ENCODE results near the gene SZRD1.

SZRD1 gene

GRCh38 chr1:16367968-16368890 lies 1.2 kb downstream of the SZRD1 start:
- peak; percentile 69 for DNase-seq

GRCh38 chr1:16369821-16370220 lies 2.8 kb downstream of the SZRD1 start:
- DNase-seq, result no peak

- no peak for DNase-seq
These were observed 4.7 kb downstream of the SZRD1 start for GRCh38 chr1:16371725-16372124.

GRCh38 chr1:16372535-16373285 lies 5.7 kb downstream of the SZRD1 start:
- no peak for DNase-seq

GRCh38 chr1:16374266-16374665 lies 7.2 kb downstream of the SZRD1 start:
- DNase-seq, result no peak

- DNase-seq, result no peak
These were observed 8.7 kb downstream of the SZRD1 start for GRCh38 chr1:16375521-16376340.

- DNase-seq, result no peak
These were observed 9.9 kb downstream of the SZRD1 start for GRCh38 chr1:16376971-16377370.

- DNase-seq, result no peak
These were observed 11.4 kb downstream of the SZRD1 start for GRCh38 chr1:16378443-16378842.

GRCh38 chr1:16380868-16381267 lies 13.8 kb downstream of the SZRD1 start:
- no peak for DNase-seq

GRCh38 chr1:16383888-16384287 lies 16.8 kb downstream of the SZRD1 start:
- DNase-seq, result no peak

- no peak for DNase-seq
These were observed 18.8 kb downstream of the SZRD1 start for GRCh38 chr1:16385659-16386453.

GRCh38 chr1:16386454-16387113 lies 19.5 kb downstream of the SZRD1 start:
- no peak for DNase-seq

- no peak for DNase-seq
These were observed 20.5 kb downstream of the SZRD1 start for GRCh38 chr1:16387201-16388188.

- no peak for DNase-seq
These were observed 24.4 kb downstream of the SZRD1 start for GRCh38 chr1:16391411-16391810.

GRCh38 chr1:16392740-16393569 lies 25.9 kb downstream of the SZRD1 start:
- DNase-seq, result no peak

GRCh38 chr1:16393570-16394521 lies 26.8 kb downstream of the SZRD1 start:
- no peak for DNase-seq

- DNase-seq, result no peak
These were observed 27.9 kb downstream of the SZRD1 start for GRCh38 chr1:16394977-16395376.

- no peak for DNase-seq
These were observed 29.5 kb downstream of the SZRD1 start for GRCh38 chr1:16396591-16396990.

All from activated effector memory CD4-positive, alpha-beta T cell treated with anti-CD3 and anti-CD28 coated beads, Interleukin-2, amount 50 U/mL, for 16 hours (primary cell).